Measurements from ENCODE around the gene LSM14B.

- TF ChIP-seq CTCF (IDR thresholded peaks at IDR 0.05 in 2 of 3, conservative IDR thresholded peaks at IDR 0.05 in 1 of 3; ENCODE audit: borderline replicate concordance in 1 of 3, insufficient read depth in 1 of 3, low read depth in 2 of 3, low read length in 2 of 3) = no peak
- no peak for TF ChIP-seq POLR2A (IDR thresholded peaks at IDR 0.05; ENCODE audit: borderline replicate concordance, extremely low read depth, insufficient read depth, insufficient read length)
Measured at GRCh38 chr20:62138204-62138543, 15.9 kb downstream of the LSM14B start.
